Central memory CD8-positive, alpha-beta T cell (primary cell): ENCODE data around the gene PSKH1.
"Not testable (repeated sequence)": the region's sequence is repeated elsewhere in the genome, so short reads cannot be mapped to it uniquely, and the experiment has no call there.

Source experiments
- ATAC-seq: fragments of 150-1000 bp; cut with Tn5 transposase; replicated peaks from 2 replicates; pipeline ENCODE4 v1.10.0; 2022; ENCODE audit warnings: mild to moderate bottlenecking, moderate FRiP score, moderate number of reproducible peaks; ENCODE audit not compliant: poor library complexity, severe bottlenecking; ENCODE audit errors: extremely low read depth
- DNase-seq, 2 donors: peaks; one replicate each; pipeline ENCODE4 v3.0.0; 2021; ENCODE audit warnings: low spot score in 2 of 2
- H3K27ac Mint-ChIP-seq: one replicate; pipeline ENCODE4 v1.8.0; 2022; ENCODE audit warnings: low read depth, mild to moderate bottlenecking, moderate library complexity, mixed read lengths
- H3K27me3 Mint-ChIP-seq: one replicate; pipeline ENCODE4 v1.8.0; 2022; ENCODE audit warnings: mixed read lengths
- H3K36me3 Mint-ChIP-seq: one replicate; pipeline ENCODE4 v1.8.0; 2022; ENCODE audit warnings: mild to moderate bottlenecking, moderate library complexity, mixed read lengths; ENCODE audit not compliant: insufficient read depth
- H3K4me1 Mint-ChIP-seq: one replicate; pipeline ENCODE4 v1.8.0; 2022; ENCODE audit warnings: mixed read lengths
- H3K4me3 Mint-ChIP-seq: one replicate; pipeline ENCODE4 v1.8.0; 2022; ENCODE audit warnings: mild to moderate bottlenecking, moderate library complexity, mixed read lengths
- H3K9me3 Mint-ChIP-seq: one replicate; pipeline ENCODE4 v1.8.0; 2022; ENCODE audit warnings: mixed read lengths

The PSKH1 gene

GRCh38 chr16:67934306-67935100 is 41.4 kb downstream of the PSKH1 start:
- H3K27me3 Mint-ChIP-seq, result no peaks in the 10 kb centered on the region
- peak overlapping the region; percentile 93 for H3K27ac Mint-ChIP-seq
- H3K36me3 Mint-ChIP-seq, result peaks cover 43% of the 10 kb centered on the region
- DNase-seq (no peak), ATAC-seq (no peak)
- H3K9me3 Mint-ChIP-seq, result no peaks in the 10 kb centered on the region
- peak overlapping the region; percentile 100 for H3K4me3 Mint-ChIP-seq
- H3K4me1 Mint-ChIP-seq, result peaks cover 30% of the 10 kb centered on the region

- H3K36me3 Mint-ChIP-seq, result peaks cover 40% of the 10 kb centered on the region
- H3K9me3 Mint-ChIP-seq, result no peaks in the 10 kb centered on the region
- peak overlapping the region; percentile 100 for H3K4me3 Mint-ChIP-seq
- H3K4me1 Mint-ChIP-seq, result peaks cover 35% of the 10 kb centered on the region
- no peaks in the 10 kb centered on the region for H3K27me3 Mint-ChIP-seq
- DNase-seq, result no peak
- ATAC-seq, result no peak
- H3K27ac Mint-ChIP-seq, result peak overlapping the region; percentile 93
Observed at GRCh38 chr16:67935101-67935401, 42.0 kb downstream of the PSKH1 start.

DNA sequence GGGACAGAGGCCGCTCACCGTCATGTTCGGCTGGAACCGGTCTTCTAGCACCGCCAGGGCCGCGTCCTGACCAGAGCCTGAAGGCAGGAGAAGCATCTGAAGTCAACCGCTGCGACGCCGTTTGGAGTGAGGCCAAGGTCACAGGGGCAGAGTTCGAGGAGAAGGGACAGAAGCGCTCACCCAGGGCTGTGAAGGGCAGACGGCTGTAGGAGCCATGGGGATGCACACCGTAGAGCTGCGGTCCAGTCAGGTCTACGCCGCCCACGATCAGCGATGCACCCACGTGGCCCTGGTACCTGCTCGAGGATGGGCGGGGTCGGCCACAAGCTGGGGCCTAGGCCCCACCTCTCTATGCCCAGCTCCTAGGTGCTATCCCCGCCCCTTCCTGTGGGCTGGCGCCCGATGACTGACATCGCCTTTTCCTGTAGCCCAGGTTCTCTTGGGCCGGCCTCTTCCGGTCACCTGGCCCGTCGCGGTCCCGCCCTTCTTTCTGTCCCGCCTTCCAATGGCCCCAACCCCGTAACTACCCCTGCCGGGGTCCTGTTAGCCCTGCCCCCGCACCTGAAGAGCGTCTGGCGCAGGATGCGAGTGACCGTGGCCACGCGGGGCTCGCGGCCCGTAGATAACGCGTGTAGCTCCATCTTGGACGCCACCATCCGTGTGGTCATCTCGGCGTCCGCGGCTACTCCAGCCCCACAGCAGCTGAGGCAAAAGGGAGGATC is 42.5 kb downstream of the PSKH1 start:
- no peaks in the 10 kb centered on the region for H3K27me3 Mint-ChIP-seq
- peak overlapping the region; percentile 100 for H3K4me3 Mint-ChIP-seq
- DNase-seq (peak; percentile 84 to 89), ATAC-seq (peak; percentile 93)
- H3K27ac Mint-ChIP-seq, result peak overlapping the region; percentile 93
- H3K9me3 Mint-ChIP-seq, result no peaks in the 10 kb centered on the region
- H3K4me1 Mint-ChIP-seq, result peaks cover 40% of the 10 kb centered on the region
- peaks cover 40% of the 10 kb centered on the region for H3K36me3 Mint-ChIP-seq

- Mint-ChIP-seq H3K4me3 (peak within 1 kb of the TSS; percentile 100), H3K9me3 (no peaks in the 10 kb centered on the region), H3K27me3 (no peaks in the 10 kb centered on the region), H3K36me3 (peaks cover 39% of the 10 kb centered on the region), H3K4me1 (peaks cover 40% of the 10 kb centered on the region), H3K27ac (peak within 1 kb of the TSS; percentile 93)
- DNase-seq, result no peak
- peak; percentile 6 for ATAC-seq
Observed at GRCh38 chr16:67936124-67936879, 43.2 kb downstream of the PSKH1 start, which contains the start of gene PSMB10. PSMB10 (minus strand) TSS chr16:67936850; CDS start chr16:67936749, 101 bp downstream.

GRCh38 chr16:67936880-67937605 is 44.0 kb downstream of the PSKH1 start:
- peaks cover 38% of the 10 kb centered on the region for H3K36me3 Mint-ChIP-seq
- peak; percentile 47 for ATAC-seq
- no peaks in the 10 kb centered on the region for H3K9me3 Mint-ChIP-seq
- H3K4me3 Mint-ChIP-seq, result peak overlapping the region; percentile 100
- no peaks in the 10 kb centered on the region for H3K27me3 Mint-ChIP-seq
- peak overlapping the region; percentile 93 for H3K27ac Mint-ChIP-seq
- H3K4me1 Mint-ChIP-seq, result peaks cover 46% of the 10 kb centered on the region
- DNase-seq, result peak; percentile 52 to 68

GRCh38 chr16:67937713-67938112 is 44.7 kb downstream of the PSKH1 start:
- Mint-ChIP-seq H3K27ac (peak overlapping the region; percentile 93), H3K36me3 (peaks cover 38% of the 10 kb centered on the region), H3K4me3 (peak overlapping the region; percentile 100), H3K4me1 (peaks cover 50% of the 10 kb centered on the region)
- DNase-seq, H3K27me3 Mint-ChIP-seq, H3K9me3 Mint-ChIP-seq, ATAC-seq: not testable (repeated sequence)

- Mint-ChIP-seq H3K36me3 (peaks cover 22% of the 10 kb centered on the region), H3K27ac (peak overlapping the region; percentile 88), H3K4me1 (peaks cover 41% of the 10 kb centered on the region), H3K4me3 (peak overlapping the region; percentile 46), H3K9me3 (no peaks in the 10 kb centered on the region), H3K27me3 (no peaks in the 10 kb centered on the region)
- no peak for DNase-seq
- ATAC-seq, result no peak
Observed at GRCh38 chr16:67939507-67940445, 46.7 kb downstream of the PSKH1 start.

GRCh38 chr16:67940446-67941089 is 47.5 kb downstream of the PSKH1 start:
- peaks cover 16% of the 10 kb centered on the region for H3K36me3 Mint-ChIP-seq
- ATAC-seq (no peak), DNase-seq (no peak)
- no peaks in the 10 kb centered on the region for H3K9me3 Mint-ChIP-seq
- H3K4me1 Mint-ChIP-seq, result peaks cover 33% of the 10 kb centered on the region
- no peaks in the 10 kb centered on the region for H3K27me3 Mint-ChIP-seq
- H3K27ac Mint-ChIP-seq, result peak overlapping the region; percentile 88
- peak overlapping the region; percentile 46 for H3K4me3 Mint-ChIP-seq

DNA sequence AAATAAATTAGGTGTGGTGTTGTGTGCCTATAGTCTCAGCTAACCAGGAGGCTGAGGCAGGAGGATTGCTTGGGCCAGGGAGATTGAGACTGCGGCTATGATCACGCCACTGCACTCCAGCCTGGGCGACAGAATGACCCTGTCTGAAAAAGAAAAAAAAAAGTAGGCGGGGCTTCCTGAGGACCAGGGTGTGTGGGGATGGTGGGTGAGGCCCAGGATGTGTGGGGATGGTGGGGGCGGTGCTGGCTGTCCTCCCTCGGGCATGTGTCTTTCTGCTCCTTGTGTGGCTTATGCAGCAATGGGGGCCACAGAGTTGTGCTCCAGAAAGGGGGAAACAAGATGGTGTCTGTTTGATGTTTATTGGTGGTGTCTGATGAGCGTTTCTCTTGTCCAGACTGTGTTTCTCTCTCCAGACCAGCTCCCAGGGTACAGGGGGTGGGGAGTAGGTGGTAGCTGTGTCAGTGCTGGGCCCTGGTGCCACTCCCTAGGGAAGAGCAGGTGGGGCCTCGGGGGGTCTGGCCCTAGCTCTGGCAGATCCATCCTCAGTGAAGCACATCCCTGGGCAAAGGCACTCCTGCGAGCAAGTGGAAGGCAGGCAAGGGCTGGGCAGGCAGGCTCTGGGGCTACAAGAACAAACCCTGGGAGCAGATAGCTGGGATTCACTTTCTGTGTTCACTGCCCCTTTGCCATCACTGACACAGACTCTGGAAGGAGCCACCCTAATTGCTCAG is 48.6 kb downstream of the PSKH1 start:
- Mint-ChIP-seq H3K27me3 (no peaks in the 10 kb centered on the region), H3K4me3 (no peak overlapping the region), H3K9me3 (no peaks in the 10 kb centered on the region), H3K36me3 (peaks cover 8% of the 10 kb centered on the region), H3K27ac (peak overlapping the region; percentile 77), H3K4me1 (peaks cover 29% of the 10 kb centered on the region)
- ATAC-seq, result no peak
- no peak for DNase-seq

DNA sequence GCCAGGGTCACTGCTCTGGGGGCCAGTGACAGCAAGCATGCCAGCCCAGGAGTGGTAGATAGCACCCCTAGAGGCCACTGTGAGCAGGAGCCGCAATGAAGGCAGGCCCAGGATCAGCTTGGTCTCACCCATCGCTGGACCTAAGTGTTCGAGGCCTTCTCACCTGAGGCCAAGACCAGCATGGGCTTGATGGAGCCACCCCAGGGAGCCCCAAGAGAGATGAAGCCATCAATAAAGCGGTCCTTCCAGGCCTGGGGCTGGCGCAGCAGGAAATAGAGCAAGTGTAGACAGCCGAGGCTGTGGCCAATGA is 49.1 kb downstream of the PSKH1 start:
- ATAC-seq (peak; percentile 45), DNase-seq (no peak)
- Mint-ChIP-seq H3K9me3 (no peaks in the 10 kb centered on the region), H3K4me3 (no peak overlapping the region), H3K4me1 (peaks cover 24% of the 10 kb centered on the region), H3K27me3 (no peaks in the 10 kb centered on the region), H3K36me3 (peaks cover 9% of the 10 kb centered on the region), H3K27ac (peak overlapping the region; percentile 77)
